GM12892 (cell line): ENCODE data around the gene ACKR4.

Experiments used
- POLR2A ChIP-seq: IDR thresholded peaks from 2 replicates; pipeline ENCODE4 v1.6.1; 2011; ENCODE audit warnings: low read depth, low read length, control low read depth
- POLR2AphosphoS5 ChIP-seq: IDR thresholded peaks from 2 replicates; pipeline ENCODE4 v1.6.1; 2011; ENCODE audit warnings: low read depth, low read length, control low read depth
- TAF1 ChIP-seq: IDR thresholded peaks from 2 replicates; pipeline ENCODE4 v1.6.1; 2011; ENCODE audit warnings: low read depth, mild to moderate bottlenecking, control low read depth, low read length, borderline replicate concordance

DNA sequence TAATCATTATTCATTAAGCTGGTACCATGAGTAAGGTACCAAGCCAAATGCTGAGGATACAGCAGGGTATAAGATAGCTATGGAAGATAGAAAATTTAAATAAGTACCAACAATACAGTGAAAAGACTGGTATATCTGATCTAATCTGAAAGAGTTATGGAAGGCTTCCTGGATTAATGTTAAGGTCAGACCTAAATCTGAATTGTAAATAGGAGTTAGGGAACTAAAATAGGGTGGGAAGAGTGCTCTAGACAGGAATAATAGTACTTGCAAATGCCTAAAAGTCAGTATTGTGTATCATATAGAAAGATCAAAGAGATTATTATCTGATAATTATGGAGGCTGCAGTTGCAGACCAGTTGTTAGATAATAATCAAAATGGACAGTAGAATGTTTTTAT is 2.6 kb upstream of the ACKR4 start:
- TF ChIP-seq POLR2A = no peak
- TF ChIP-seq POLR2AphosphoS5 = no peak
- no peak for TF ChIP-seq TAF1
